Measurements from ENCODE around the gene PAPSS1. TPM values are rescaled to one million over a fixed set of nuclear protein-coding genes. Genes with fewer than 3 reads are reported as not detected.

The PAPSS1 gene
- total and polyA plus RNA-seq, 2 experiments from 2014 or later: 72.0 to 85.8 TPM

DNA sequence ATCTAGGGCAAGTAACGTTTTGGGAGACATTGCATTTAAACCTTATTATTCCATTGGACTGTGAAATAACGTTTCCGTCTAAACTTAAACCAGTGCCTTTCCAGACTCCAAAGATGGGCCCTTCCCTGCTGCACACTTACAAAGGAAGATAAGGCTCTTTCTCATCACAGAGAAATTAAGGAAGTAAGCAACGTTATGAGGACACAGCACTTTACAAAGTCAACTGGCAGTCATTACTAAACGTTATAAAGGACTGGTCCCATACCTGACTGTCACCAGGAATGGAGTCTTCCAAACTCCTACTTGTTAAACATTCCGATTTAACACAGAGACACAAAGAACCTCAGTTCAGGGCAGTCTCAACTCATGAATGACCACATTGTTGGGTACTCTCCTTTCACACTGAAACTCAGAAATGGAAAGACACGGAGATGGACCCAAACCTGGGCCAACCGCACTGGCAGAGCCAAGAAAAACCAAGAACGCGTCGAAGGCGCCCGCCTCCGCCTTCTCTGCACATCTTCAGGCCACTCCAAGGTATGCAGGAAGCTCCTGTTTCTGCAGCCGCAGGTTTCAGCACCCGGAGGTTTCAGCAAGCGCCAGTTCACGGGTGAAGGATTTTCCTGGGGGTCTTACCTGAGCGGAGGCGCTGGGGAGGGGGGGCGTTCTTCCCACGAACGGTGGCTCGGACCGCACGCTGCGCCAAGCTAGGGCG lies 670 bp downstream of the PAPSS1 start (continued):
- TF ChIP-seq, protein P1, sequence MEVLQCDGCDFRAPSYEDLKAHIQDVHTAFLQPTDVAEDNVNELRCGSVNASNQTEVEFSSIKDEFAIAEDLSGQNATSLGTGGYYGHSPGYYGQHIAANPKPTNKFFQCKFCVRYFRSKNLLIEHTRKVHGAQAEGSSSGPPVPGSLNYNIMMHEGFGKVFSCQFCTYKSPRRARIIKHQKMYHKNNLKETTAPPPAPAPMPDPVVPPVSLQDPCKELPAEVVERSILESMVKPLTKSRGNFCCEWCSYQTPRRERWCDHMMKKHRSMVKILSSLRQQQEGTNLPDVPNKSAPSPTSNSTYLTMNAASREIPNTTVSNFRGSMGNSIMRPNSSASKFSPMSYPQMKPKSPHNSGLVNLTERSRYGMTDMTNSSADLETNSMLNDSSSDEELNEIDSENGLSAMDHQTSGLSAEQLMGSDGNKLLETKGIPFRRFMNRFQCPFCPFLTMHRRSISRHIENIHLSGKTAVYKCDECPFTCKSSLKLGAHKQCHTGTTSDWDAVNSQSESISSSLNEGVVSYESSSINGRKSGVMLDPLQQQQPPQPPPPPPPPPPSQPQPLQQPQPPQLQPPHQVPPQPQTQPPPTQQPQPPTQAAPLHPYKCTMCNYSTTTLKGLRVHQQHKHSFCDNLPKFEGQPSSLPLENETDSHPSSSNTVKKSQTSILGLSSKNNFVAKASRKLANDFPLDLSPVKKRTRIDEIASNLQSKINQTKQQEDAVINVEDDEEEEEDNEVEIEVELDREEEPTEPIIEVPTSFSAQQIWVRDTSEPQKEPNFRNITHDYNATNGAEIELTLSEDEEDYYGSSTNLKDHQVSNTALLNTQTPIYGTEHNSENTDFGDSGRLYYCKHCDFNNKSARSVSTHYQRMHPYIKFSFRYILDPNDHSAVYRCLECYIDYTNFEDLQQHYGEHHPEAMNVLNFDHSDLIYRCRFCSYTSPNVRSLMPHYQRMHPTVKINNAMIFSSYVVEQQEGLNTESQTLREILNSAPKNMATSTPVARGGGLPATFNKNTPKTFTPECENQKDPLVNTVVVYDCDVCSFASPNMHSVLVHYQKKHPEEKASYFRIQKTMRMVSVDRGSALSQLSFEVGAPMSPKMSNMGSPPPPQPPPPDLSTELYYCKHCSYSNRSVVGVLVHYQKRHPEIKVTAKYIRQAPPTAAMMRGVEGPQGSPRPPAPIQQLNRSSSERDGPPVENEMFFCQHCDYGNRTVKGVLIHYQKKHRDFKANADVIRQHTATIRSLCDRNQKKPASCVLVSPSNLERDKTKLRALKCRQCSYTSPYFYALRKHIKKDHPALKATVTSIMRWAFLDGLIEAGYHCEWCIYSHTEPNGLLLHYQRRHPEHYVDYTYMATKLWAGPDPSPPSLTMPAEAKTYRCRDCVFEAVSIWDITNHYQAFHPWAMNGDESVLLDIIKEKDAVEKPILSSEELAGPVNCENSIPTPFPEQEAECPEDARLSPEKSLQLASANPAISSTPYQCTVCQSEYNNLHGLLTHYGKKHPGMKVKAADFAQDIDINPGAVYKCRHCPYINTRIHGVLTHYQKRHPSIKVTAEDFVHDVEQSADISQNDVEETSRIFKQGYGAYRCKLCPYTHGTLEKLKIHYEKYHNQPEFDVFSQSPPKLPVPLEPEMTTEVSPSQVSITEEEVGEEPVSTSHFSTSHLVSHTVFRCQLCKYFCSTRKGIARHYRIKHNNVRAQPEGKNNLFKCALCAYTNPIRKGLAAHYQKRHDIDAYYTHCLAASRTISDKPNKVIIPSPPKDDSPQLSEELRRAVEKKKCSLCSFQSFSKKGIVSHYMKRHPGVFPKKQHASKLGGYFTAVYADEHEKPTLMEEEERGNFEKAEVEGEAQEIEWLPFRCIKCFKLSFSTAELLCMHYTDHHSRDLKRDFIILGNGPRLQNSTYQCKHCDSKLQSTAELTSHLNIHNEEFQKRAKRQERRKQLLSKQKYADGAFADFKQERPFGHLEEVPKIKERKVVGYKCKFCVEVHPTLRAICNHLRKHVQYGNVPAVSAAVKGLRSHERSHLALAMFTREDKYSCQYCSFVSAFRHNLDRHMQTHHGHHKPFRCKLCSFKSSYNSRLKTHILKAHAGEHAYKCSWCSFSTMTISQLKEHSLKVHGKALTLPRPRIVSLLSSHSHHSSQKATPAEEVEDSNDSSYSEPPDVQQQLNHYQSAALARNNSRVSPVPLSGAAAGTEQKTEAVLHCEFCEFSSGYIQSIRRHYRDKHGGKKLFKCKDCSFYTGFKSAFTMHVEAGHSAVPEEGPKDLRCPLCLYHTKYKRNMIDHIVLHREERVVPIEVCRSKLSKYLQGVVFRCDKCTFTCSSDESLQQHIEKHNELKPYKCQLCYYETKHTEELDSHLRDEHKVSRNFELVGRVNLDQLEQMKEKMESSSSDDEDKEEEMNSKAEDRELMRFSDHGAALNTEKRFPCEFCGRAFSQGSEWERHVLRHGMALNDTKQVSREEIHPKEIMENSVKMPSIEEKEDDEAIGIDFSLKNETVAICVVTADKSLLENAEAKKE (CRISPR knock-in tag; IDR thresholded peaks at IDR 0.05): no peak
- TF ChIP-seq EZH2 (IDR thresholded peaks at IDR 0.05; ENCODE audit: low read depth, unreplicated experiment) (no peak), CREB1 (CRISPR knock-in tag; IDR thresholded peaks at IDR 0.05; ENCODE audit: low read depth) (no peak), ZNF331 (CRISPR knock-in tag; IDR thresholded peaks at IDR 0.05; ENCODE audit: low read depth) (no peak), NANOG (IDR thresholded peaks at IDR 0.05; ENCODE audit: borderline replicate concordance) (no peak), EZH2phosphoT487 (IDR thresholded peaks at IDR 0.05; ENCODE audit: unreplicated experiment) (no peak), POLR2AphosphoS5 (IDR thresholded peaks at IDR 0.05; ENCODE audit: low read depth) (no peak), ZNF114 (CRISPR knock-in tag; IDR thresholded peaks at IDR 0.05) (no peak)
- TF ChIP-seq, protein P2, sequence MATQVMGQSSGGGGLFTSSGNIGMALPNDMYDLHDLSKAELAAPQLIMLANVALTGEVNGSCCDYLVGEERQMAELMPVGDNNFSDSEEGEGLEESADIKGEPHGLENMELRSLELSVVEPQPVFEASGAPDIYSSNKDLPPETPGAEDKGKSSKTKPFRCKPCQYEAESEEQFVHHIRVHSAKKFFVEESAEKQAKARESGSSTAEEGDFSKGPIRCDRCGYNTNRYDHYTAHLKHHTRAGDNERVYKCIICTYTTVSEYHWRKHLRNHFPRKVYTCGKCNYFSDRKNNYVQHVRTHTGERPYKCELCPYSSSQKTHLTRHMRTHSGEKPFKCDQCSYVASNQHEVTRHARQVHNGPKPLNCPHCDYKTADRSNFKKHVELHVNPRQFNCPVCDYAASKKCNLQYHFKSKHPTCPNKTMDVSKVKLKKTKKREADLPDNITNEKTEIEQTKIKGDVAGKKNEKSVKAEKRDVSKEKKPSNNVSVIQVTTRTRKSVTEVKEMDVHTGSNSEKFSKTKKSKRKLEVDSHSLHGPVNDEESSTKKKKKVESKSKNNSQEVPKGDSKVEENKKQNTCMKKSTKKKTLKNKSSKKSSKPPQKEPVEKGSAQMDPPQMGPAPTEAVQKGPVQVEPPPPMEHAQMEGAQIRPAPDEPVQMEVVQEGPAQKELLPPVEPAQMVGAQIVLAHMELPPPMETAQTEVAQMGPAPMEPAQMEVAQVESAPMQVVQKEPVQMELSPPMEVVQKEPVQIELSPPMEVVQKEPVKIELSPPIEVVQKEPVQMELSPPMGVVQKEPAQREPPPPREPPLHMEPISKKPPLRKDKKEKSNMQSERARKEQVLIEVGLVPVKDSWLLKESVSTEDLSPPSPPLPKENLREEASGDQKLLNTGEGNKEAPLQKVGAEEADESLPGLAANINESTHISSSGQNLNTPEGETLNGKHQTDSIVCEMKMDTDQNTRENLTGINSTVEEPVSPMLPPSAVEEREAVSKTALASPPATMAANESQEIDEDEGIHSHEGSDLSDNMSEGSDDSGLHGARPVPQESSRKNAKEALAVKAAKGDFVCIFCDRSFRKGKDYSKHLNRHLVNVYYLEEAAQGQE (IDR thresholded peaks at IDR 0.05; ENCODE audit: unreplicated experiment): no peak
